Right lobe of liver (tissue), 4 donors: ENCODE measurements around the gene PRKN.

Experiments used
- POLR2A ChIP-seq: fragments of 450-650 bp; IDR thresholded peaks from one replicate; pipeline ENCODE4 v1.6.1; 2017; ENCODE audit warnings: antibody characterized with exemption, mild to moderate bottlenecking
- TF ChIP-seq, protein P1 (sequence below), 4 donors: fragments of 200-600 bp in 3 of 4; fragments of 450-650 bp in 1 of 4; IDR thresholded peaks; one replicate each; pipeline versions ENCODE4 v1.5.1 to v1.8.0; 2016 to 2022; ENCODE audit warnings: antibody characterized with exemption in 4 of 4, mild to moderate bottlenecking in 2 of 4
- donor health status: DM: no; HTN: no; CAD: no.
- donor health status: DM: no; HTN: no; CAD: no.
- donor health status: DM: no; HTN: yes; CAD: no.

GRCh38 chr6:162226803-162227202, 500.8 kb downstream of the PRKN start:
- TF ChIP-seq, protein P1, sequence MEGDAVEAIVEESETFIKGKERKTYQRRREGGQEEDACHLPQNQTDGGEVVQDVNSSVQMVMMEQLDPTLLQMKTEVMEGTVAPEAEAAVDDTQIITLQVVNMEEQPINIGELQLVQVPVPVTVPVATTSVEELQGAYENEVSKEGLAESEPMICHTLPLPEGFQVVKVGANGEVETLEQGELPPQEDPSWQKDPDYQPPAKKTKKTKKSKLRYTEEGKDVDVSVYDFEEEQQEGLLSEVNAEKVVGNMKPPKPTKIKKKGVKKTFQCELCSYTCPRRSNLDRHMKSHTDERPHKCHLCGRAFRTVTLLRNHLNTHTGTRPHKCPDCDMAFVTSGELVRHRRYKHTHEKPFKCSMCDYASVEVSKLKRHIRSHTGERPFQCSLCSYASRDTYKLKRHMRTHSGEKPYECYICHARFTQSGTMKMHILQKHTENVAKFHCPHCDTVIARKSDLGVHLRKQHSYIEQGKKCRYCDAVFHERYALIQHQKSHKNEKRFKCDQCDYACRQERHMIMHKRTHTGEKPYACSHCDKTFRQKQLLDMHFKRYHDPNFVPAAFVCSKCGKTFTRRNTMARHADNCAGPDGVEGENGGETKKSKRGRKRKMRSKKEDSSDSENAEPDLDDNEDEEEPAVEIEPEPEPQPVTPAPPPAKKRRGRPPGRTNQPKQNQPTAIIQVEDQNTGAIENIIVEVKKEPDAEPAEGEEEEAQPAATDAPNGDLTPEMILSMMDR (IDR thresholded peaks at IDR 0.05) = no peak
- no peak for TF ChIP-seq POLR2A
